Measurements from ENCODE around the gene C11orf16. TPM values are rescaled to one million over a fixed set of nuclear protein-coding genes. Genes with fewer than 3 reads are reported as not detected.

Gene C11orf16
- total RNA-seq, 1 experiment from 2014 or later = 0.42 TPM

- no peak for TF ChIP-seq ZBTB43 (CRISPR knock-in tag; IDR thresholded peaks at IDR 0.05)
Measured at GRCh38 chr11:8973121-8973520, 40.4 kb upstream of the C11orf16 start (continued).

GRCh38 chr11:8971924-8972316, 39.2 kb upstream of the C11orf16 start:
- no peaks in the 10 kb centered on the region for H3K4me1 Mint-ChIP-seq
- H3K36me3 Mint-ChIP-seq = no peaks in the 10 kb centered on the region
- H3K27ac Mint-ChIP-seq = no peak overlapping the region
- ATAC-seq (no peak), DNase-seq (ENCODE audit: low spot score) (no peak)
- H3K4me3 Mint-ChIP-seq = no peak overlapping the region
- ChIA-PET POLR2A (no interaction called here), CTCF (no interaction called here)
- H3K27me3 Mint-ChIP-seq (ENCODE audit: low read depth) = no peaks in the 10 kb centered on the region
- H3K9me3 Mint-ChIP-seq = peaks cover 6% of the 10 kb centered on the region; the same call in 1 of the 2 replicates
- TF ChIP-seq PRDM15 (CRISPR knock-in tag; IDR thresholded peaks at IDR 0.05) (no peak), ZSCAN18 (CRISPR knock-in tag; IDR thresholded peaks at IDR 0.05) (no peak), E2F1 (CRISPR knock-in tag; IDR thresholded peaks at IDR 0.05) (no peak), AR (CRISPR knock-in tag; IDR thresholded peaks at IDR 0.05) (no peak), CREM (CRISPR knock-in tag; IDR thresholded peaks at IDR 0.05) (no peak), JUN (CRISPR knock-in tag; IDR thresholded peaks at IDR 0.05) (no peak), FOXP1 (CRISPR knock-in tag; IDR thresholded peaks at IDR 0.05; ENCODE audit: borderline replicate concordance) (no peak)

GRCh38 chr11:8971196-8971923, 38.6 kb upstream of the C11orf16 start:
- ATAC-seq (no peak), DNase-seq (ENCODE audit: low spot score) (no peak)
- Mint-ChIP-seq H3K27me3 (ENCODE audit: low read depth) (no peaks in the 10 kb centered on the region), H3K4me1 (no peaks in the 10 kb centered on the region), H3K9me3 (peaks cover 3% of the 10 kb centered on the region; the same call in 1 of the 2 replicates), H3K4me3 (no peak overlapping the region), H3K27ac (no peak overlapping the region), H3K36me3 (no peaks in the 10 kb centered on the region)
- POLR2A ChIA-PET = no interaction called here
- CTCF ChIA-PET = no interaction called here
- TF ChIP-seq MAX (CRISPR knock-in tag; IDR thresholded peaks at IDR 0.05) = no peak
- TF ChIP-seq CTCF (IDR thresholded peaks at IDR 0.05) = no peak
- TF ChIP-seq FOXP1 (CRISPR knock-in tag; IDR thresholded peaks at IDR 0.05; ENCODE audit: borderline replicate concordance) = no peak
- TF ChIP-seq ZNF138 (CRISPR knock-in tag; conservative IDR thresholded peaks at IDR 0.05) = no peak
- TF ChIP-seq SOX15 (CRISPR knock-in tag; IDR thresholded peaks at IDR 0.05) = no peak
- no peak for TF ChIP-seq GTF2I (CRISPR knock-in tag; conservative IDR thresholded peaks at IDR 0.05)
- no peak for TF ChIP-seq IRF2 (CRISPR knock-in tag; IDR thresholded peaks at IDR 0.05; ENCODE audit: borderline replicate concordance, low read depth)
- no peak for TF ChIP-seq TP53 (CRISPR knock-in tag; IDR thresholded peaks at IDR 0.05)
- no peak for TF ChIP-seq ZNF396 (CRISPR knock-in tag; IDR thresholded peaks at IDR 0.05; ENCODE audit: borderline replicate concordance)
- TF ChIP-seq NFE2L1 (CRISPR knock-in tag; IDR thresholded peaks at IDR 0.05) = no peak
- TF ChIP-seq SMAD4 (CRISPR knock-in tag; IDR thresholded peaks at IDR 0.05) = no peak
- TF ChIP-seq GRHL2 (CRISPR knock-in tag; IDR thresholded peaks at IDR 0.05; ENCODE audit: insufficient replicate concordance, severe bottlenecking) = no peak
- no peak for TF ChIP-seq NR1H2 (CRISPR knock-in tag; IDR thresholded peaks at IDR 0.05)
- TF ChIP-seq ZNF263 (CRISPR knock-in tag; IDR thresholded peaks at IDR 0.05; ENCODE audit: low read depth) = no peak

All from WTC11 (cell line).